Mesodermal cell (in vitro differentiated cells): ENCODE results near the gene CACNA1B.
"Not testable (repeated sequence)": the region's sequence is repeated elsewhere in the genome, so short reads cannot be mapped to it uniquely, and the experiment has no call there.

ENCODE experiments used
- H3K27ac ChIP-seq: 2 replicates; pipeline ENCODE4 v1.7.0; 2013; ENCODE audit warnings: mild to moderate bottlenecking, low read depth, low read length, moderate library complexity; ENCODE audit not compliant: severe bottlenecking
- H3K36me3 ChIP-seq: 2 replicates; pipeline ENCODE4 v1.7.1; 2013; ENCODE audit warnings: mild to moderate bottlenecking, low read length, moderate library complexity; ENCODE audit not compliant: control insufficient read depth, insufficient read depth
- H3K4me1 ChIP-seq: one replicate; pipeline ENCODE4 v1.7.1; 2013; ENCODE audit warnings: mild to moderate bottlenecking, low read length; ENCODE audit not compliant: insufficient read depth, control insufficient read depth, poor library complexity, severe bottlenecking
- H3K4me3 ChIP-seq: 2 replicates; pipeline ENCODE4 v1.7.0; 2013; ENCODE audit warnings: low read length, control low read depth, mild to moderate bottlenecking; ENCODE audit not compliant: insufficient read depth, poor library complexity, severe bottlenecking; ENCODE audit errors: extremely low read depth
- H3K9me3 ChIP-seq: 2 replicates; pipeline ENCODE4 v1.7.1; 2013; ENCODE audit warnings: mild to moderate bottlenecking, low read length, moderate library complexity; ENCODE audit not compliant: control insufficient read depth
- WGBS, 2 experiments: methylation state at CpG; one replicate each; pipeline ENCODE4 v1.1.5; 2013; ENCODE audit warnings: missing lambda C conversion rate in 2 of 2; ENCODE audit not compliant: insufficient coverage in 2 of 2; 5-methylcytosine and 5-hydroxymethylcytosine counted together

The CACNA1B gene

DNA sequence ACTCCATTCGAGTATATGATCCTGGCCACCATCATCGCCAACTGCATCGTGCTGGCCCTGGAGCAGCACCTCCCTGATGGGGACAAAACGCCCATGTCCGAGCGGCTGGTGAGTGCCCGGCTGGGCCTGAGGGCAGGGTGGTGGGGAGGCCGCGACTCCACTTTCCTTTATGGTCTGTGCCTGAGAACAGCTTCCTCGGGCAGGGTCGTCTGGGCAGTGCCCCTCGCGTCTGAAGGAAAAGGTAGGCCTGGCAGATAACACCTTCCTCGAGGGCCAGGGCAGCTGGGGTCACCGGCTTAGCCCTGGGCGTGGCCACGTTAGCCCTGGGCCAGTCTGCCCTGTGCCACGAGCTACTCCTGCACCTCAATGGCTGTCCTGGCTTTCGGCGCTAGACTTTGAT lies 1.5 kb downstream of the CACNA1B start:
- no peaks in the 10 kb centered on the region for H3K9me3 ChIP-seq
- no peak overlapping the region for H3K27ac ChIP-seq
- 83 to 87% methylated on average over 18 to 20 of the region's 20 CpGs for WGBS, 2 experiments
- H3K4me3 ChIP-seq = no peak overlapping the region
- H3K4me1 ChIP-seq = no peaks in the 10 kb centered on the region
- H3K36me3 ChIP-seq = no peaks in the 10 kb centered on the region

- H3K4me3 ChIP-seq = no peak overlapping the region
- H3K9me3 ChIP-seq = no peaks in the 10 kb centered on the region
- no peaks in the 10 kb centered on the region for H3K36me3 ChIP-seq
- H3K27ac ChIP-seq = no peak overlapping the region
- H3K4me1 ChIP-seq = no peaks in the 10 kb centered on the region
- 84 to 98% methylated on average over 6 of the region's 8 CpGs for WGBS, 2 experiments
These were observed 2.1 kb downstream of the CACNA1B start for GRCh38 chr9:137879566-137880150.

DNA sequence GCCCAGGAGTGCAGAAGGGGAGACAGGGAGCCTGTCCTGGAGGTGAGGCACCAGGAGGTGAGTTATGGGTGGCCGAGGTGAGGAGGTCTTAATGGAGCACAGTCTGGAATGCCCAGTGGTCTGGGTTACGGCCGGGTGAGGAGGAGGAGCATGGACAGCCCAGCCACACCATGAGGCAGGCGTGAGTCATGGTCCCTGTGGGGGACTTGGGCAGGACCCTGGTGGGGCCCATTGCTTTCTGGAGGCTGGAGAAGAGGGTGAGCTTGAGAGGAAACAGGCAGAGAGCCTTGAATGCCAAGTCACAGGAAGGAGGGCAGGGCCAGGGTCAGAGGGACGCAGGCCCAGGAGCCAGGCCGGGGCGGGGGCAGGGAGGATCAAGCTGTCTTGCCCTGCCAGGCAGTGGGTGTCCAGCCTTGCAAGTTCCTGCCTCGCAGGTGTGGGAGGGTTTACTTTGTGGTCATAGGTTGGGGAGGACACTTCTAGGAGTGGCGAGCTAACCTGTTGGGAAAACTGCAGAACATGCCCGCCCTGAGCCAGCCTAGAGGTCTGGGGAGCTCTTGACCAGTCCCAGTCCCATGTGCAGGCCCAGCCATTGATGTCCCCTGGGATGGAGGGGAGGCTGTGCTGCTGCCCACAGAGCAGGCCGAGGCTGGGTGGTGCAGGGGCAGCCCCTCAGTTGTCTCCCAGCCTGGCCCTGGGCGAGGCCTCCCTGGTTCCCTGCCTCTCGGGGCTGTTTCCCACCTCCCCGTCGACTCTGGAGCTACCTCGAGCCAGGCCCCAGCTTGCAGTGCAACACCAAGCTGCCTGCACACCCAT lies 2.8 kb downstream of the CACNA1B start:
- no peak overlapping the region for H3K27ac ChIP-seq
- H3K4me3 ChIP-seq = no peak overlapping the region
- H3K9me3 ChIP-seq = no peaks in the 10 kb centered on the region
- H3K36me3 ChIP-seq = no peaks in the 10 kb centered on the region
- H3K4me1 ChIP-seq = no peaks in the 10 kb centered on the region
- 82 to 84% methylated on average over 9 to 13 of the region's 16 CpGs for WGBS, 2 experiments

- WGBS, 2 experiments = 79 to 84% methylated on average over 8 to 9 of the region's 10 CpGs
- H3K4me3 ChIP-seq = no peak overlapping the region
- H3K36me3 ChIP-seq = no peaks in the 10 kb centered on the region
- no peaks in the 10 kb centered on the region for H3K9me3 ChIP-seq
- no peaks in the 10 kb centered on the region for H3K4me1 ChIP-seq
- H3K27ac ChIP-seq = no peak overlapping the region
These were observed 3.5 kb downstream of the CACNA1B start for GRCh38 chr9:137880976-137881530.

GRCh38 chr9:137881591-137882505 lies 4.3 kb downstream of the CACNA1B start:
- H3K36me3 ChIP-seq = no peaks in the 10 kb centered on the region
- H3K4me1 ChIP-seq = no peaks in the 10 kb centered on the region
- 77 to 85% methylated on average over 16 to 19 of the region's 19 CpGs for WGBS, 2 experiments
- H3K9me3 ChIP-seq = no peaks in the 10 kb centered on the region
- no peak overlapping the region for H3K4me3 ChIP-seq
- H3K27ac ChIP-seq = no peak overlapping the region

- Histone ChIP-seq H3K9me3 (no peaks in the 10 kb centered on the region), H3K4me3 (no peak overlapping the region), H3K4me1 (no peaks in the 10 kb centered on the region), H3K27ac (no peak overlapping the region), H3K36me3 (no peaks in the 10 kb centered on the region)
- WGBS, 2 experiments = 90 to 92% methylated on average over 10 of the region's 10 CpGs
These were observed 4.9 kb downstream of the CACNA1B start for GRCh38 chr9:137882506-137882821.

- H3K27ac ChIP-seq, H3K4me3 ChIP-seq, H3K36me3 ChIP-seq, H3K9me3 ChIP-seq, H3K4me1 ChIP-seq: not testable (repeated sequence)
- WGBS, 2 experiments = 80 to 100% methylated on average over 1 of the region's 6 CpGs
These were observed 6.4 kb downstream of the CACNA1B start for GRCh38 chr9:137883977-137884376.

- WGBS, 2 experiments = 36 to 40% methylated on average over 1 to 5 of the region's 7 CpGs
- H3K9me3 ChIP-seq, H3K27ac ChIP-seq, H3K4me3 ChIP-seq, H3K36me3 ChIP-seq, H3K4me1 ChIP-seq: not testable (repeated sequence)
These were observed 7.0 kb downstream of the CACNA1B start for GRCh38 chr9:137884547-137884946.

GRCh38 chr9:137885121-137885520 lies 7.5 kb downstream of the CACNA1B start:
- H3K4me3 ChIP-seq, H3K36me3 ChIP-seq, H3K9me3 ChIP-seq, H3K4me1 ChIP-seq, H3K27ac ChIP-seq: not testable (repeated sequence)
- WGBS, 2 experiments = 92 to 100% methylated on average over 3 to 5 of the region's 12 CpGs

DNA sequence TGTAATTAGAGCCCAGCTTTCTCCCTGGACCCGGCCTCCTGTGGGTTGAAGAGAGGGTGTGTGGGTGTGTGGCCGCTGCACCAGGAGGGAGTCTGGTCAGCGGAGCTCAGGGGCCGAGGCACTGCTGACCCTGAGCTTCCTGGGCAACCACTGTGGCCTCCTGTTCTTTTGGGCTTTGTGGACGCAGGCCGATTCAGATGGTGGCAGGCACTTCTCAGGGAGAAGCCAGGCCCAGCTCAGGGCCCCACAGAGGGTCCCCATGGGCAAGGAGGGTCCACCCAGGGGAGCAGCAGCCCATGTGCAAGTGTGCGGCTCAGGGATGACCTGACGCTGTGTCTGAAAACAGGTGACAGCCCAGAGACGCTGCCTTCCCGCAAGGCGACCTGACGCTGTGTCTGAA lies 11.0 kb downstream of the CACNA1B start:
- H3K36me3 ChIP-seq, H3K4me1 ChIP-seq, H3K27ac ChIP-seq, H3K4me3 ChIP-seq, H3K9me3 ChIP-seq: not testable (repeated sequence)
- 82 to 86% methylated on average over 2 to 3 of the region's 12 CpGs for WGBS, 2 experiments
